Mammary microvascular endothelial cell (primary cell): ENCODE measurements around the gene LHFPL4. TPM values are rescaled to one million over a fixed set of nuclear protein-coding genes. Genes with fewer than 3 reads are reported as not detected.

Experiments used
- total RNA-seq: library from RNA; depleted of rRNA; stranded (reverse); fragments of >200 nt; gene quantifications from 2 replicates; pipeline ENCODE4 v1.2.3, GENCODE V29; 2015

The LHFPL4 gene
- not detected in 2 replicates for total RNA-seq

DNA sequence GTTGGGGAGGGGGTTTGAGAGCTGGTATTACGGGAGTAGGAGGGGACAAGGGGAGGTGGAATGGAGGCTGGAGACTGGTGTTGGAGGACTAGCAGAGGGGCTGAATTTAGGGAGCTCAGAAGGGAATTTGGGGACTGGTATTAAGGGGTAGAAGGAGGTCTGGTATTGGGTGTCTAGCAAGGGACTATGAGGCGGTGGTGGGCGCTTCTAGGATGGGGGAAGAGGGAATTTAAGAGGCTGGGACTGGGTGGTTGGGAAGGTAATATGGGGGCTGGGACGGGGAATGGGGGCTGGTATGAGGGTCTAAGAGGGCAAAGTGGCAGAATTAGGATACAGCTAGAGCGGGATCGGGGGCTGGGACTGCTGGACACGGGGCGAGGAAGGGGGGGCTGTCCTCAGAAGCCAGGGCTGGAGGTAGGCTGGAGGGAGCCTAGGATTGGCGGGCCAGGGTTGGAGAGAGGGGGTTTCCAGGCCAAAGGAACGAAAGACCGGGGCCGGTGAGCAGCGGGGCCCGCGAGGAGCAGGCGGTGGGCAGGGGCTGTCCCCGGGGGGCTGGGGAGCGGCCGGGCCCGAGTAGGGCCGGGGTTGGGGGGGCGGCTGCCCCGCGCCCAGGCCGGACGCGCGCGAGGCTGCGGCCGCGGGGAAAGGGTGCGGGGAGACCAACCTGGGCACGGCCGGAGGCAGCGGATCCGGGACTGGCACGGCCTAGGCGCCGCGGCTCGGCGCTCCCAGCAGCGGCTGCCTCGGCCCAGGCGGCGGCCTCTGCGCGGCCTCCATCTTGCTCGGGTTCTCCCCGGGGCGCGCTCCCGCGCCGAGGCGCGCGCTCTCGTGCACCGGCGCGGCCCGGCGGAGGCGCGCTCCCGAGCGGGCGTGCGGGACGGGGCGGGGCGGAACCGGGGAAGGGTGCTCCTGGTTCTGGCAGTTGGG lies at the start of gene LHFPL4:
LHFPL4 (minus strand) TSS at position 802 of the 927 bp plus-strand sequence. CDS start 1,143 bp downstream, outside the sequence.

Other genes starting within 250 kb of the LHFPL4 start
- 13.9 and 33.5 TPM in 2 replicates for gene THUMPD3, start 190.8 kb downstream of the LHFPL4 start, total RNA-seq
- 25.6 and 25.9 TPM in 2 replicates for gene SETD5, start 156.2 kb downstream of the LHFPL4 start, total RNA-seq
- gene MTMR14, start 95.7 kb upstream of the LHFPL4 start, total RNA-seq, result 43.0 and 43.1 TPM in 2 replicates
- gene CPNE9, start 150.0 kb upstream of the LHFPL4 start, total RNA-seq, result 0.30 TPM in 1 of 2 replicates, not detected in the other
- gene BRPF1, start 177.9 kb upstream of the LHFPL4 start, total RNA-seq, result 14.9 and 19.8 TPM in 2 replicates
- 23.5 and 24.0 TPM in 2 replicates for gene OGG1, start 196.1 kb upstream of the LHFPL4 start, total RNA-seq
- 51.8 and 52.6 TPM in 2 replicates for gene CAMK1, start 216.1 kb upstream of the LHFPL4 start, total RNA-seq
- 63.8 and 65.6 TPM in 2 replicates for gene TADA3, start 238.7 kb upstream of the LHFPL4 start, total RNA-seq
- gene ARPC4, start 239.3 kb upstream of the LHFPL4 start, total RNA-seq, result 295 and 301 TPM in 2 replicates